Measurements from ENCODE around the gene TMEM121.

Gene TMEM121

DNA sequence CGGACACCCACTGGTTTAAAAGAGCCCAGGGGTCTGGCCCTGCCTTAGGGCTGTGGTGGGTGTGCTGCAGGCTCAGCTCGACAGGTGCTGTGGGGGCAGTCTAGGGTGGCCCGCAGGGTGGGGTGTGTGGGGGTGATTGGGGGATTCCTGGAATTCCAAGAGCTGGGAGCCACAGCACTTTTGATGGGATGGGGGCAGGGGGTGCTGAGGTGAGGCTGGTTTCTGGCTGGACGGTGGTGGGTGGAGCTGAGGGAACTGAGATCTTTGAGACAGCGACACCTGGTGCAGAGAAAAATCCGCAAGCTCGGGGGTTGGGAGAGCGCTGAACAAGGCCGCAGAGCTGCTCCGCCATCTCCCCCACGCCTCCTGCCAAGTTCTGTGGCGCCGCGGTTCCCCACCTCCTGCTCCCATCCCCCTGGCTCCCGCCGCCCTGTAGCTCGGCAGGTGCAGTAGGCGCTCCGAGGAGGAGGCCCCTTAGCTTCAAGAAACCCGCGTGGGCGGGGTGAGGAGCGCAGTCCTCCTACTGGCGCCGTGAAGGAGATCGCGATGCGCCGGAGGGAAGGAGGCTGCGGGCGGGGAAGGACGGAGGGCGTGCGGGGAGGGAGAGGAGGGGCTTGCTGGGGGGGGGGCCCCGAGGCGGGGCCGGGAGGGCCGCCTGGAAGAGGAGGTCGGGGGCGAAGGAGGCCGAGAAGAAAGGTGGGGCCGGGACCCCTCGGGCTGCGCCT lies 36.7 kb upstream of the TMEM121 start:
- Histone ChIP-seq H3K36me3 (peaks cover 0 to 25% (median 0%) of the 10 kb centered on the region in 11 experiments; a peak in 8 of 22 replicates), H4K20me1 (peaks cover 0 to 46% (median 16%) of the 10 kb centered on the region in 11 experiments; a peak in 15 of 22 replicates), H3K4me2 (peak overlapping the region; percentile 97 to 100 (median 100)), H3K27ac (peak overlapping the region; percentile 72 to 92 (median 78)), H3K4me3 (peak overlapping the region; percentile 64 to 76 (median 70)), H3K9me3 (replicated peaks in 1 of 11) (no peaks in the 10 kb centered on the region), H3K4me1 (peaks cover 45 to 66% (median 59%) of the 10 kb centered on the region in 10 experiments), H3K9ac (peak overlapping the region; percentile 76 to 89 (median 85)), H3K27me3 (peaks cover 26 to 40% (median 37%) of the 10 kb centered on the region in 11 experiments)
- TF ChIP-seq Cebpa-rat (IDR thresholded peaks at IDR 0.05) = no peak

DNA sequence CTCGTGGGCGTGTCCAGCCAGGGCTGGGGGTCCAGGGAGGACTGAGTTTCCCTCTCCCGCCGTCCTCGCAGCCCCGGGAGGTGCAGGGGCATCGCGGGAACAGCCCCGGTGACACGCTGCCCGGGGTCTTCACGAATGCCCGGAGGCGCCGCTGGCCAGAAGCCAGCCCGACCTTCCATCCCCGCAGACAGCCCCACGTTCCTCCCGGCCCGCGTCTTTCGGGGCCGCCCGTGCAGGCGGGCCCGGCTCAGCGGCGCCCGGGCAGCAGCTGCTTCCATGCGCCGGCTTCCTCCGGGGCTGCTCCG lies 36.2 kb upstream of the TMEM121 start:
- Histone ChIP-seq H3K27ac (peak overlapping the region; percentile 72 to 92 (median 78)), H3K27me3 (peaks cover 23 to 37% (median 35%) of the 10 kb centered on the region in 11 experiments), H3K36me3 (peaks cover 0 to 25% (median 0%) of the 10 kb centered on the region in 11 experiments; a peak in 10 of 22 replicates), H4K20me1 (peaks cover 0 to 49% (median 19%) of the 10 kb centered on the region in 11 experiments; a peak in 16 of 22 replicates), H3K4me2 (peak overlapping the region; percentile 97 to 100 (median 100)), H3K9me3 (replicated peaks in 1 of 11) (no peaks in the 10 kb centered on the region), H3K4me1 (peaks cover 40 to 61% (median 53%) of the 10 kb centered on the region in 10 experiments), H3K9ac (peak overlapping the region; percentile 76 to 89 (median 85)), H3K4me3 (peak overlapping the region; percentile 64 to 76 (median 70))
- no peak for TF ChIP-seq Cebpa-rat (IDR thresholded peaks at IDR 0.05)

DNA sequence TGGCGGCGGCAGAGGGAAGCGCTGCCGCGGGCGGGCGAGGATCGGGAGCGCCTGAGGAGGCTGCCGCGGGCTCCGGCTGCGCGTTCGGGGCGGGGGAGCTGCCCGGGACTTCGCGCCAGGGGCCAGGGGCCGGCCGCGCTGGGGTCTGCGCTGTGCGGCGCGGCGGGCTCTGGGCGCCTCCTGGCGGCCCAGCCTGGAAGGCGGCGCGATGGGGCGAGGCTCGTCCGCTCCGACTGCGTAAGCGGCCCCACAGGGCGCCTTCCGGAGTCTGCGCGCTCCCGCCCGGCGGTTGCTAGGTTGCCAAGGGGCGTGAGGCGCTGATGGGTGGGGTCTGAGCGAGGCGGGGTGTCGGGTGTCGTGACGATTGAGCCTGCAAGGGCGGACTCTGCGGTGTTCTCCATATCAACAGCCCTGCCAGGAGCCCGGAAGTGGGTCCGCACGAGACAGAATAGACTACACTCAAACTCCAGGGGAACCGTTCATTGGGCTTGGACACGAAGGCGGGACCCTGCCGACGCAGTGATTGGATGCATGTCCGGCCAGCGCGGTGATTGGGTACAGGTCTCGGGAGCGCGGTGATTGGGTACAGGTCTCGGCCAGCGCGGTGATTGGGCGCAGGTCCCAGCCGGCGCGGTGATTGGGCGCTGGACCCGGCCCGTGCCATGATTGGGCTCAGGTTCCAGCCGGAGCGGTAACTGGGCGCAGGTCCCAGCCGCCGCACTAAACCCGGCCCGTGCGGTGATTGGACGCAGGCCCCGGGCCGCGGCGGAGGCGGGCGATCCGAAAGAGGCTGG lies 35.6 kb upstream of the TMEM121 start, which contains the start of gene TEDC1:
TSS of gene TEDC1 (plus strand) at position 675 of the 794 bp plus-strand sequence. CDS start 130 bp downstream, outside the sequence.
- Histone ChIP-seq H3K4me1 (peaks cover 36 to 56% (median 48%) of the 10 kb centered on the region in 10 experiments), H3K4me3 (peak within 1 kb of the TSS; percentile 73 to 89 (median 81)), H3K9me3 (replicated peaks in 1 of 11) (no peaks in the 10 kb centered on the region), H3K27ac (peak within 1 kb of the TSS; percentile 72 to 96 (median 91)), H3K27me3 (peaks cover 17 to 31% (median 30%) of the 10 kb centered on the region in 11 experiments), H3K4me2 (peak within 1 kb of the TSS; percentile 97 to 100 (median 100)), H3K9ac (peak within 1 kb of the TSS; percentile 86 to 94 (median 91)), H3K36me3 (peaks cover 0 to 25% (median 0%) of the 10 kb centered on the region in 11 experiments; a peak in 10 of 22 replicates), H4K20me1 (peaks cover 0 to 51% (median 22%) of the 10 kb centered on the region in 11 experiments; a peak in 16 of 22 replicates)
- no peak for TF ChIP-seq Cebpa-rat (IDR thresholded peaks at IDR 0.05)

DNA sequence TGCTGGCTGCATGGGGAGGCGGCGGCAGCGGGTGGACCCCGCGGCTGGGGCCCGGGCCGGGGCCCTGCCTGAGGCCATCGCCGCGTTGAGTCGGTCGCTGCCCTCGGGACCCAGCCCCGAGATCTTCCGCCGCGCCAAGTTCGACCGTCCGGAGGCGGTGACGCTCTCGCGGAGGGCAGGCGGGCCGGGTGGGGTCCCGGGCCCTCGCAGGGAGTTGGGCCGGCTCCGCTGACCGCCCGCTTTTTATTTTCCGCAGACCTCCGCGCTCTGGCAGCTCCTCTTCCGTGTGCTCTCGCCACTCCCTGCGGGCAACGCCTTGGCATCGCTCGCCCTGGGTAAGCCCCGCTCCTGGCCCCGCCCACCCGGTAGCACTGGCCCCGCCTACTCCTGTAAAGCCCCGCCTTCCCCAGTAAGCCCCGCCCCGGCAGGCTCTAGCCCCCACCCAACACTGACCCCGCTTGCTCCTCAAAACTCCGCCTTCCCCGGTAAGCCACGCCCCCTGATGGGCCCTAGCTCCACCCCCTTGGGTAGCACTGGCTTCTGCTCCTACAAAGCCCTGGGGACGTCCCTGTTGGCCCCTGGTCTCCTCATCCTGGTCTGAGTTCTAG lies 34.9 kb upstream of the TMEM121 start:
- Histone ChIP-seq H3K4me2 (peak overlapping the region; percentile 71 to 96 (median 86)), H4K20me1 (peaks cover 0 to 47% (median 17%) of the 10 kb centered on the region in 11 experiments; a peak in 16 of 22 replicates), H3K4me3 (peak overlapping the region; percentile 65 to 89 (median 81)), H3K36me3 (peaks cover 0 to 28% (median 0%) of the 10 kb centered on the region in 11 experiments; a peak in 10 of 22 replicates), H3K9ac (peak overlapping the region; percentile 76 to 94 (median 91); a peak in 21 of 22 replicates), H3K27ac (peak overlapping the region in 10 of 11 experiments; percentile 82 to 96 (median 92); a peak in 21 of 22 replicates), H3K4me1 (peaks cover 29 to 49% (median 41%) of the 10 kb centered on the region in 10 experiments), H3K9me3 (replicated peaks in 1 of 11) (no peaks in the 10 kb centered on the region), H3K27me3 (peaks cover 10 to 24% (median 23%) of the 10 kb centered on the region in 11 experiments)
- no peak for TF ChIP-seq Cebpa-rat (IDR thresholded peaks at IDR 0.05)

DNA sequence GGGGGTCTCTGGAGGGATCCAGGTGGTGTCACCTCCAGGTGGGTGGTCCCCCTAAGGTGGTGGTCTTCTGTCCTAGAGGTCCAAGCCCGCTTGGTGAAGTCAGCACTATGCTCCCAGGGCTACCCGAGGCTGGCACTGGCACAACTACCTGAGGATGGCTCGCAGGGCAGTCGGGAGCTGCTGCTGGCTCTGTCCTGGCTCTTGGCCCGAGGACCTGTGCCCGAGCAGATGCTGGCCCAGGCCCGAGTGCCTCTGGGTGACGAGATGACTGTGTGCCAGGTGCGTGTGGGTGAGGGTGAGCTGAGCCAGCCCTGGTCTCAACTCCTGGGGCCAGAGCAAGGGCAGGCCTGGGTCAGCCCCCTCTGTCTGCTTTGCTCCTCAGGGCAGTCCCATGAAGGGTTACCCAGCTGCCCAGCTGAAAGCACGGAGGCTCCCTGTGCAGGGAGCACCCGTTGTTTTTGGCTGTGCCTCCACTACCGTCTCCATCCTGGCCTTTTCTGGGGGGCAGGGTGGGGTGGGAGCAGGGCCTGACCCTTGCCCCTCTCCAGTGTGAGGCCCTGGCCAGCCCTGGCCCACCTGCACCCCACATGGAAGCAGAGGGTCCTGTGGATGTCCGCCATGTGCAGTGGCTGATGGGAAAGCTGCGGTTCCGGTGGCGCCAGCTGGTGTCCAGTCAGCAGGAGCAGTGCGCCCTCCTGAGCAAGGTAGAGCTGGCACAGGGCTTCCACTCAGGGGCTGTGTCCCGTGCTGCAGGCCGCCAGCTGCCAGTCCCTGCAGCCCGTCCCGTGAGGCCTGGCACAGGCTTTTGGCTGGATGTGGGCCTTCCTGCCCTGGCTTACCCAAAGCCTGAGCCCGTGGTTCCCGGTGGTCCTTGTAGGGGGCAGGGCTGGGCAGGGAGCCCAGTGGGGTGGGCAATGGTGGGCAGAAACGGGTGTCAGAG lies 34.1 kb upstream of the TMEM121 start:
- Histone ChIP-seq H3K4me1 (peaks cover 21 to 40% (median 33%) of the 10 kb centered on the region in 10 experiments), H3K9me3 (replicated peaks in 1 of 11) (no peaks in the 10 kb centered on the region), H3K9ac (peak overlapping the region in 6 of 11 experiments; percentile 8 to 90 (median 22); a peak in 5 of 22 replicates), H4K20me1 (peaks cover 0 to 55% (median 17%) of the 10 kb centered on the region in 11 experiments; a peak in 16 of 22 replicates), H3K27ac (no peak overlapping the region; a peak in 2 of 22 replicates), H3K4me3 (peak overlapping the region in 9 of 10 experiments; percentile 74 to 89 (median 84); a peak in 13 of 20 replicates), H3K4me2 (peak overlapping the region; percentile 34 to 96 (median 86); a peak in 20 of 22 replicates), H3K27me3 (peaks cover 2 to 16% (median 14%) of the 10 kb centered on the region in 11 experiments), H3K36me3 (peaks cover 0 to 32% (median 0%) of the 10 kb centered on the region in 11 experiments; a peak in 10 of 22 replicates)
- TF ChIP-seq Cebpa-rat (IDR thresholded peaks at IDR 0.05) = no peak

DNA sequence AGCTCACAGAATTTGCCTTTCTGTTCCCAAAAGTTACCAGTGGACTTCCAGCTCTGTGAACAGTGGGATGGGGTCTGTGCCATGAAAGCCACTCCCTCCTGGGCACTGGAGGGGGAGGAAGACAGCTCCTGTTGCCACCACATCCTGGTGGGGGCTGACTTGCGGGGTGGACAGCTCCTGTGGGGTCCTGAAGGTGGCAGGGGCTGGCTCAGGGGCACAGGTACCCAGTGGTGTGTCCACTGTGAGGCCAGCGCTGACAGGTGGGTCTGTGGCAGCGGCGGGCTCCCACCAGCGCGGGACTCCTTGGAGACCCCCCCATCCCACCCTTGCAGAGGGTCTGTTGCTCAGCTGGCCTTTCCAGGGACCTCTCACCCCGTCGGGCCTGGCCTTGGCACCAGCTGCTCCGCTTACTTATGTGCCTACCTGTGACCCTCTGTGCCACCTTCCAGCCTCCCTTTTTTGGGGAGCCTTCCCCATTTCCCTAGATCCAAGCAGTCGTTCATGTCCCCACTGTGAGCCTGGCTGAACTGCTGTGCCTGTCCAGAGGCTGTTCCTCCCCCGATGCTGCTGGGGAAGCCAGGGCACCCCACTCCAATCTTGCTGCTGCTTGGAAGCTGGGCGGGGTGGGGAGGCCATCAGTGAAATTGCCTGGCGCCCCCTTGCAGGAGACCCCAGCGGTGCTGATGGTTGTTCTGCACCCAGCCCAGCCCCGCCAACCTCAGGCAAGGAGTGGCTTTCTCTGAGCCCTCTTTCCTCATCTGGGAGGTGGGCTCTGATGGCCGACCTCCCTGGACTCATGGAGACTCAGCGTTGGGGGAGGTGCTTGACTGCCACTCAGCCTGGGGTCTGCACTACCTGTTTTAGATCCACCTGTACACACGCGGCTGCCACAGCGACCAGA lies 33.2 kb upstream of the TMEM121 start:
- Histone ChIP-seq H3K4me1 (peaks cover 14 to 31% (median 24%) of the 10 kb centered on the region in 10 experiments), H3K4me2 (no peak overlapping the region), H3K27ac (no peak overlapping the region), H3K27me3 (peaks cover 0 to 7% (median 6%) of the 10 kb centered on the region in 11 experiments; a peak in 10 of 22 replicates), H3K9ac (peak overlapping the region in 1 of 11 experiments; percentile 14; a peak in 1 of 22 replicates), H4K20me1 (peaks cover 0 to 65% (median 17%) of the 10 kb centered on the region in 11 experiments; a peak in 17 of 22 replicates), H3K36me3 (peaks cover 0 to 42% (median 5%) of the 10 kb centered on the region in 11 experiments; a peak in 12 of 22 replicates), H3K9me3 (replicated peaks in 1 of 11) (no peaks in the 10 kb centered on the region), H3K4me3 (no peak overlapping the region)
- TF ChIP-seq Cebpa-rat (IDR thresholded peaks at IDR 0.05) = no peak

All from BLaER1 treated with 17β-estradiol and CSF1 and Interleukin-3, amounts not matched to agents 10 nM and 100 nM (cell line).